ENCODE measurements around the gene SMARCA2. TPM values are rescaled to one million over a fixed set of nuclear protein-coding genes. Genes with fewer than 3 reads are reported as not detected.

SMARCA2 gene
- total and polyA plus RNA-seq, 9 of the 15 experiments (the other 6 are each of a cell fraction or from before 2014, with no cell fraction given): 8.0 to 34.8 (median 25.5) TPM

DNA sequence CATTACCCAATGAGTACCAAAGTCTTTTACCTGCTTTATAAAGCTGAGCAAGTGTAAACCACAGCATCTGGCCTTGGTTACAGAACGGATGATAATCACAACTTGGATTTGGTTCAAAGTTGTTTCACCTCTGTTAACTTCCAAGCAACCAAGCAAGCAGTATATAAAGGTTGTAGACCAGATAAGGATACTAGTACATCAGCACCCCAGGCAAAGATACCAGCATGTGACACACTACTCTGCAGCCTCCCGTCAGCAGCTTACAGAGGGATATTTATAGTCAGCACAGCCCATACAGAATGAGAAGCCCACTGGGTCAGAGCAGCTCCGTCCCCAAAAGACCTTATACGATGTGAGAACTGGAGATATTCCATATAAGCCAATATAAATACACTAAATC is 193.3 kb downstream of the SMARCA2 start:
- POLR2A ChIA-PET: interaction anchor here (0.8 kb wide), 1 partner anchor 292 kb away, joined by 4 read pairs; no protein-coding TSS in a partner anchor
- no peak overlapping the region for H2AFZ ChIP-seq (ENCODE audit: low read depth, low read length)

More for the DNA sequence above, 193.3 kb downstream of the SMARCA2 start:
- H3K4me3 ChIP-seq: no peak overlapping the region
- 0% methylated on average over 4 of the region's 4 CpGs for WGBS (ENCODE audit: insufficient coverage, low coverage, missing lambda C conversion rate)
- no peaks in the 10 kb centered on the region for H3K27me3 ChIP-seq (ENCODE audit: control insufficient read depth in 2 of 2, insufficient read depth in 2 of 2, low read length in 2 of 2)
- H3K9me1 ChIP-seq (ENCODE audit: control insufficient read depth, insufficient read depth, low read length): no peaks in the 10 kb centered on the region
- FAIRE-seq: no peak
- no peak overlapping the region for H3K9ac ChIP-seq (ENCODE audit: insufficient read depth in 1 of 2, low read depth in 2 of 2, low read length in 2 of 2)
- H3K36me3 ChIP-seq (ENCODE audit: control insufficient read depth, insufficient read depth, low read length): no peaks in the 10 kb centered on the region
- in situ Hi-C loops (cut with MboI) (no loop called here), intact Hi-C loops (cut with micrococcal nuclease) (no loop called here)
- no peak for DNase-seq (ENCODE audit: extremely low read depth in 1 of 4, low spot score in 3 of 4)
- no peak for ATAC-seq
- no peaks in the 10 kb centered on the region for H3K79me2 ChIP-seq (ENCODE audit: control insufficient read depth, insufficient read depth, low read length)
- H3K27ac ChIP-seq (ENCODE audit: extremely low read depth, low read depth, low read length): no peak overlapping the region
- no peak overlapping the region for H3K4me2 ChIP-seq (ENCODE audit: insufficient read depth, low read length)
- TF ChIP-seq ZNF717 (CRISPR knock-in tag; IDR thresholded peaks at IDR 0.05) (no peak), ATF7 (IDR thresholded peaks at IDR 0.05) (0 out of 2 replicates have a peak, but pooled peaks have one; percentile 18), HIVEP1 (CRISPR knock-in tag; IDR thresholded peaks at IDR 0.05) (no peak), MEIS2 (IDR thresholded peaks at IDR 0.05; ENCODE audit: partially characterized antibody) (peak; percentile 52), RAD21 (CRISPR knock-in tag; conservative IDR thresholded peaks at IDR 0.05 in 1 of 2, IDR thresholded peaks at IDR 0.05 in 1 of 2) (no peak), ZNF134 (CRISPR knock-in tag; conservative IDR thresholded peaks at IDR 0.05) (no peak), HDAC6 (IDR thresholded peaks at IDR 0.05; ENCODE audit: low read depth, low read length) (no peak)
- TF ChIP-seq, protein P1, sequence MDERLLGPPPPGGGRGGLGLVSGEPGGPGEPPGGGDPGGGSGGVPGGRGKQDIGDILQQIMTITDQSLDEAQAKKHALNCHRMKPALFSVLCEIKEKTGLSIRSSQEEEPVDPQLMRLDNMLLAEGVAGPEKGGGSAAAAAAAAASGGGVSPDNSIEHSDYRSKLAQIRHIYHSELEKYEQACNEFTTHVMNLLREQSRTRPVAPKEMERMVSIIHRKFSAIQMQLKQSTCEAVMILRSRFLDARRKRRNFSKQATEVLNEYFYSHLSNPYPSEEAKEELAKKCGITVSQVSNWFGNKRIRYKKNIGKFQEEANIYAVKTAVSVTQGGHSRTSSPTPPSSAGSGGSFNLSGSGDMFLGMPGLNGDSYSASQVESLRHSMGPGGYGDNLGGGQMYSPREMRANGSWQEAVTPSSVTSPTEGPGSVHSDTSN (CRISPR knock-in tag; IDR thresholded peaks at IDR 0.05; ENCODE audit: low read depth): no peak
- TF ChIP-seq, protein P1 (tag; conservative IDR thresholded peaks at IDR 0.05; ENCODE audit: low read depth): peak; percentile 59
- TF ChIP-seq, protein P2, sequence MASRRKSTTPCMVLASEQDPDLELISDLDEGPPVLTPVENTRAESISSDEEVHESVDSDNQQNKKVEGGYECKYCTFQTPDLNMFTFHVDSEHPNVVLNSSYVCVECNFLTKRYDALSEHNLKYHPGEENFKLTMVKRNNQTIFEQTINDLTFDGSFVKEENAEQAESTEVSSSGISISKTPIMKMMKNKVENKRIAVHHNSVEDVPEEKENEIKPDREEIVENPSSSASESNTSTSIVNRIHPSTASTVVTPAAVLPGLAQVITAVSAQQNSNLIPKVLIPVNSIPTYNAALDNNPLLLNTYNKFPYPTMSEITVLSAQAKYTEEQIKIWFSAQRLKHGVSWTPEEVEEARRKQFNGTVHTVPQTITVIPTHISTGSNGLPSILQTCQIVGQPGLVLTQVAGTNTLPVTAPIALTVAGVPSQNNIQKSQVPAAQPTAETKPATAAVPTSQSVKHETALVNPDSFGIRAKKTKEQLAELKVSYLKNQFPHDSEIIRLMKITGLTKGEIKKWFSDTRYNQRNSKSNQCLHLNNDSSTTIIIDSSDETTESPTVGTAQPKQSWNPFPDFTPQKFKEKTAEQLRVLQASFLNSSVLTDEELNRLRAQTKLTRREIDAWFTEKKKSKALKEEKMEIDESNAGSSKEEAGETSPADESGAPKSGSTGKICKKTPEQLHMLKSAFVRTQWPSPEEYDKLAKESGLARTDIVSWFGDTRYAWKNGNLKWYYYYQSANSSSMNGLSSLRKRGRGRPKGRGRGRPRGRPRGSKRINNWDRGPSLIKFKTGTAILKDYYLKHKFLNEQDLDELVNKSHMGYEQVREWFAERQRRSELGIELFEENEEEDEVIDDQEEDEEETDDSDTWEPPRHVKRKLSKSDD (conservative IDR thresholded peaks at IDR 0.05; ENCODE audit: low read length): no peak
- TF ChIP-seq, protein P3, sequence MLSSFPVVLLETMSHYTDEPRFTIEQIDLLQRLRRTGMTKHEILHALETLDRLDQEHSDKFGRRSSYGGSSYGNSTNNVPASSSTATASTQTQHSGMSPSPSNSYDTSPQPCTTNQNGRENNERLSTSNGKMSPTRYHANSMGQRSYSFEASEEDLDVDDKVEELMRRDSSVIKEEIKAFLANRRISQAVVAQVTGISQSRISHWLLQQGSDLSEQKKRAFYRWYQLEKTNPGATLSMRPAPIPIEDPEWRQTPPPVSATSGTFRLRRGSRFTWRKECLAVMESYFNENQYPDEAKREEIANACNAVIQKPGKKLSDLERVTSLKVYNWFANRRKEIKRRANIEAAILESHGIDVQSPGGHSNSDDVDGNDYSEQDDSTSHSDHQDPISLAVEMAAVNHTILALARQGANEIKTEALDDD (IDR thresholded peaks at IDR 0.05): 0 out of 2 replicates have a peak, but pooled peaks have one; percentile 20
- no TSS peak for BruUV-seq (replicated peaks)
- CTCF ChIA-PET (ENCODE audit: low intra/inter-chr PET ratio): no interaction called here
- H3K9me3 ChIP-seq (replicated peaks; ENCODE audit: control insufficient read depth, insufficient read depth, low read depth, low read length): no peaks in the 10 kb centered on the region
- no peaks in the 10 kb centered on the region; a peak in 1 of 5 replicates for H3K4me1 ChIP-seq (replicated peaks in 1 of 2; ENCODE audit: control insufficient read depth in 2 of 2, insufficient read depth in 2 of 2, low read length in 2 of 2)
- H4K20me1 ChIP-seq (replicated peaks; ENCODE audit: control insufficient read depth, insufficient read depth, low read length): no peaks in the 10 kb centered on the region

Data from K562 (cell line).